Natural killer cell (primary cell): ENCODE results near the gene DLST. TPM values are rescaled to one million over a fixed set of nuclear protein-coding genes. Genes with fewer than 3 reads are reported as not detected.

Experiments
- ATAC-seq, 3 donors: fragments of 150-1000 bp in 2 of 3; fragments of 200-7000 bp in 1 of 3; cut with Tn5 transposase; 1 replicate in 1 of 3; 2 replicates in 2 of 3; pipeline ENCODE4 v1.10.0; 2021; ENCODE audit warnings: mild to moderate bottlenecking in 2 of 3, moderate library complexity in 2 of 3
- DNase-seq, 2 donors: peaks; one replicate each; pipeline versions ENCODE4 v3.0.0 to v3.0.0-alpha.2; 2013 to 2021; ENCODE audit warnings: mixed read lengths in 1 of 2
- H3K27ac ChIP-seq: one replicate; pipeline ENCODE4 v1.5.1; 2013; ENCODE audit warnings: mild to moderate bottlenecking, low read length
- H3K27me3 ChIP-seq: one replicate; pipeline ENCODE4 v1.6.1; 2013; ENCODE audit warnings: low read length; ENCODE audit not compliant: control insufficient read depth, insufficient read depth
- H3K36me3 ChIP-seq: one replicate; pipeline ENCODE4 v1.6.1; 2013; ENCODE audit warnings: low read length; ENCODE audit not compliant: control insufficient read depth, insufficient read depth
- H3K4me1 ChIP-seq: one replicate; pipeline ENCODE4 v1.6.1; 2013; ENCODE audit warnings: low read length; ENCODE audit not compliant: control insufficient read depth, insufficient read depth
- H3K4me3 ChIP-seq: one replicate; pipeline ENCODE4 v1.5.1; 2013; ENCODE audit warnings: low read length
- H3K9me3 ChIP-seq: one replicate; pipeline ENCODE4 v1.6.1; 2013; ENCODE audit warnings: low read length; ENCODE audit not compliant: control insufficient read depth, insufficient read depth
- H3K27ac Mint-ChIP-seq, 2 donors: one replicate each; pipeline ENCODE4 v1.8.0; 2022; ENCODE audit warnings: mild to moderate bottlenecking in 2 of 2, mixed read lengths in 2 of 2, moderate library complexity in 1 of 2
- H3K27me3 Mint-ChIP-seq, 2 donors: one replicate each; pipeline ENCODE4 v1.8.0; 2022; ENCODE audit warnings: low read depth in 2 of 2, mixed read lengths in 2 of 2
- H3K36me3 Mint-ChIP-seq: one replicate; pipeline ENCODE4 v1.8.0; 2022; ENCODE audit warnings: mixed read lengths
- H3K4me1 Mint-ChIP-seq, 2 donors: one replicate each; pipeline ENCODE4 v1.8.0; 2022; ENCODE audit warnings: mixed read lengths in 2 of 2
- H3K4me3 Mint-ChIP-seq: one replicate; pipeline ENCODE4 v1.8.0; 2022; ENCODE audit warnings: mild to moderate bottlenecking, moderate library complexity, mixed read lengths
- H3K9me3 Mint-ChIP-seq, 2 donors: one replicate each; pipeline ENCODE4 v1.8.0; 2022; ENCODE audit warnings: mixed read lengths in 2 of 2
- CTCF ChIP-seq: fragments of 200-600 bp; IDR thresholded peaks from one replicate; pipeline ENCODE4 v1.8.0; 2022; ENCODE audit warnings: antibody characterized with exemption
- WGBS: methylation state at CpG from one replicate; pipeline ENCODE4 v1.1.7; 2013; ENCODE audit warnings: missing lambda C conversion rate; ENCODE audit not compliant: insufficient coverage; 5-methylcytosine and 5-hydroxymethylcytosine counted together
- intact Hi-C: fragments of 100-400 bp; cut with micrococcal nuclease; formaldehyde crosslinking; loops from one replicate; pipeline ENCODE4 v1.14.2; 2022
- total RNA-seq, 4 donors: library from RNA; stranded (reverse); fragments of 120-200 nt in 1 of 4; gene quantifications; one replicate each; pipeline versions ENCODE4 v1.2.3 to v1.2.4, GENCODE V29; 2013 to 2022

DLST gene
- total RNA-seq, 3 donors from 2014 or later (not counting 1 experiment from before 2014, with no cell fraction given), result 161 to 180 (median 163) TPM

DNA sequence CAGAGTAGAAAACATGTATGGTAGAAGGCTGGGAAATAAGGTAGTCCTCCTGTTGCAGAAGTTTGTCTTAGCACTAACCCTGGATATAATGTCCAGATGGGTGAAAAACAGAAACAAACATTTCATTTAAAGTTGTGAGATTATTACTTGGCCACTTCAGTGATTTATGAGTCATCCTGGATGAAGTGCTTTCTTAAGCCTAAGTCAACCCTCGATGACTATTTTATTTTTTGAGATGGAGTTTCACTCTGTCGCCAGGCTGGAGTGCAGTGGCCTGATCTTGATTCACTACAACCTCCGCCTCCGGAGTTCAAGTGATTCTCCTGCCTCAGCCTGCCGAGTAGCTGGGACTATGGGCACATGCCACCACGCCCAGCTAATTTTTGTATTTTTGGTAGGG, 10.2 kb downstream of the DLST start:
- intact Hi-C loops, result no loop called here
- TF ChIP-seq CTCF, result no peak
- no peak overlapping the region for H3K4me3 ChIP-seq
- H3K4me1 ChIP-seq, result peaks cover 13% of the 10 kb centered on the region
- no peak for ATAC-seq
- Mint-ChIP-seq H3K27me3 (no peaks in the 10 kb centered on the region), H3K36me3 (peaks cover 15% of the 10 kb centered on the region), H3K4me1 (peaks cover 9 to 20% of the 10 kb centered on the region in 2 donors), H3K9me3 (no peaks in the 10 kb centered on the region), H3K4me3 (no peak overlapping the region), H3K27ac (no peak overlapping the region)
- no peaks in the 10 kb centered on the region for H3K27me3 ChIP-seq
- DNase-seq, result no peak
- H3K36me3 ChIP-seq, result peaks cover 71% of the 10 kb centered on the region
- H3K27ac ChIP-seq, result no peak overlapping the region
- WGBS, result 98% methylated on average over 6 of the region's 6 CpGs
- no peaks in the 10 kb centered on the region for H3K9me3 ChIP-seq

GRCh38 chr14:74892745-74893144, 11.0 kb downstream of the DLST start:
- no peak overlapping the region for H3K27ac Mint-ChIP-seq
- Histone ChIP-seq H3K9me3 (no peaks in the 10 kb centered on the region), H3K36me3 (peaks cover 79% of the 10 kb centered on the region), H3K4me3 (no peak overlapping the region), H3K27me3 (no peaks in the 10 kb centered on the region), H3K27ac (no peak overlapping the region), H3K4me1 (peaks cover 13% of the 10 kb centered on the region)
- H3K27me3 Mint-ChIP-seq, result no peaks in the 10 kb centered on the region
- no peak for DNase-seq
- H3K36me3 Mint-ChIP-seq, result peaks cover 21% of the 10 kb centered on the region
- 38% methylated on average over 5 of the region's 5 CpGs for WGBS
- no peaks in the 10 kb centered on the region for H3K9me3 Mint-ChIP-seq
- intact Hi-C loops, result no loop called here
- no peak for TF ChIP-seq CTCF
- no peak for ATAC-seq
- H3K4me3 Mint-ChIP-seq, result no peak overlapping the region
- peaks cover 7 to 18% of the 10 kb centered on the region in 2 donors for H3K4me1 Mint-ChIP-seq

- DNase-seq (no peak), ATAC-seq (no peak)
- Histone ChIP-seq H3K4me3 (no peak overlapping the region), H3K27me3 (no peaks in the 10 kb centered on the region), H3K36me3 (peaks cover 86% of the 10 kb centered on the region), H3K9me3 (no peaks in the 10 kb centered on the region), H3K27ac (no peak overlapping the region), H3K4me1 (peaks cover 9% of the 10 kb centered on the region)
- peaks cover 0 to 9% of the 10 kb centered on the region in 2 donors for H3K4me1 Mint-ChIP-seq
- H3K9me3 Mint-ChIP-seq, result no peaks in the 10 kb centered on the region
- intact Hi-C loops, result no loop called here
- no peaks in the 10 kb centered on the region for H3K27me3 Mint-ChIP-seq
- no peak overlapping the region for H3K4me3 Mint-ChIP-seq
- H3K36me3 Mint-ChIP-seq, result peaks cover 24% of the 10 kb centered on the region
- no peak for TF ChIP-seq CTCF
- 33% methylated on average over 1 of the region's 4 CpGs for WGBS
- peak overlapping the region; percentile 5 to 60 for H3K27ac Mint-ChIP-seq
These were observed 11.9 kb downstream of the DLST start for GRCh38 chr14:74893614-74894091.

DNA sequence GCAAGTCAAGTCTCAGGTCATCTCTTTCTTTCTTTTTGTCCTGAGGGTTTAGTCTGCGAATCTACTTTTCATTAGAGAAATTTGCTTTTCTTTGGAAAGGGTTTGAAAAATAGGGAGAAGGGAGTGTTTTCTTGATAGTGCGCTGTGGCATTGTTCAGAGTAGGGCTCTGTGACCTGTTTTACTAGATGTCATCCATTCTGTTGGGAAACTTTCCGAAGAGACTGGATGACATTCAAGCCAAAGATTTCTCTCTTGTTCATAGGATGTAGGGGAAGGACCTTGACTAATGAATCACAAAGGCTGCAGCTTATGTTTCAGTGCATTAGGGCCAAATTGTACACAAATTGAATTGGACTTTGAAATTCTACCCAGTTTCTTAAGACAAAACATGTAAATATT, 14.7 kb downstream of the DLST start:
- TF ChIP-seq CTCF, result no peak
- no peak overlapping the region for H3K4me3 Mint-ChIP-seq
- H3K9me3 Mint-ChIP-seq, result no peaks in the 10 kb centered on the region
- Histone ChIP-seq H3K4me3 (no peak overlapping the region), H3K36me3 (peaks cover 96% of the 10 kb centered on the region), H3K4me1 (peaks cover 9% of the 10 kb centered on the region), H3K9me3 (no peaks in the 10 kb centered on the region), H3K27me3 (no peaks in the 10 kb centered on the region), H3K27ac (no peak overlapping the region)
- intact Hi-C loops, result no loop called here
- no peaks in the 10 kb centered on the region for H3K27me3 Mint-ChIP-seq
- DNase-seq, result no peak
- WGBS, result 100% methylated on average over 3 of the region's 3 CpGs
- peaks cover 0 to 5% of the 10 kb centered on the region in 2 donors for H3K4me1 Mint-ChIP-seq
- H3K36me3 Mint-ChIP-seq, result peaks cover 42% of the 10 kb centered on the region
- no peak for ATAC-seq
- no peak overlapping the region for H3K27ac Mint-ChIP-seq
